HUES64 (cell line): Measurements from ENCODE around the gene MACF1.

Source experiments
- H3K27ac ChIP-seq: 2 replicates; pipeline ENCODE4 v1.7.0; 2013; ENCODE audit warnings: low read depth, low read length, inconsistent platforms
- H3K27me3 ChIP-seq: 2 replicates; pipeline ENCODE4 v1.6.1; 2013; ENCODE audit warnings: mild to moderate bottlenecking, low read length; ENCODE audit not compliant: insufficient read depth
- H3K36me3 ChIP-seq: 2 replicates; pipeline ENCODE4 v1.6.1; 2013; ENCODE audit warnings: mild to moderate bottlenecking, low read length; ENCODE audit not compliant: insufficient read depth
- H3K4me1 ChIP-seq: 2 replicates; pipeline ENCODE4 v1.6.1; 2013; ENCODE audit warnings: mild to moderate bottlenecking, low read length, moderate library complexity; ENCODE audit not compliant: insufficient read depth
- H3K4me3 ChIP-seq: 2 replicates; pipeline ENCODE4 v1.5.1; 2013; ENCODE audit warnings: mild to moderate bottlenecking, low read length, moderate library complexity
- H3K9ac ChIP-seq: 2 replicates; pipeline ENCODE4 v1.6.1; 2013; ENCODE audit warnings: mild to moderate bottlenecking, low read depth, low read length
- H3K9me3 ChIP-seq: 2 replicates; pipeline ENCODE4 v1.6.1; 2013; ENCODE audit warnings: low read depth, low read length; ENCODE audit not compliant: insufficient read depth
- WGBS: fragments of 150-250, 120-280 bp; methylation state at CpG from one replicate; pipeline ENCODE4 v1.1.7; 2013; ENCODE audit warnings: missing lambda C conversion rate; 5-methylcytosine and 5-hydroxymethylcytosine counted together

MACF1 gene

GRCh38 chr1:39288735-39289465 is 84.4 kb downstream of the MACF1 start:
- Histone ChIP-seq H3K4me1 (no peaks in the 10 kb centered on the region), H3K4me3 (no peak overlapping the region), H3K27ac (no peak overlapping the region), H3K9me3 (no peaks in the 10 kb centered on the region), H3K9ac (no peak overlapping the region), H3K36me3 (peaks cover 85% of the 10 kb centered on the region), H3K27me3 (no peaks in the 10 kb centered on the region)
- 100% methylated on average over 2 of the region's 5 CpGs for WGBS

DNA sequence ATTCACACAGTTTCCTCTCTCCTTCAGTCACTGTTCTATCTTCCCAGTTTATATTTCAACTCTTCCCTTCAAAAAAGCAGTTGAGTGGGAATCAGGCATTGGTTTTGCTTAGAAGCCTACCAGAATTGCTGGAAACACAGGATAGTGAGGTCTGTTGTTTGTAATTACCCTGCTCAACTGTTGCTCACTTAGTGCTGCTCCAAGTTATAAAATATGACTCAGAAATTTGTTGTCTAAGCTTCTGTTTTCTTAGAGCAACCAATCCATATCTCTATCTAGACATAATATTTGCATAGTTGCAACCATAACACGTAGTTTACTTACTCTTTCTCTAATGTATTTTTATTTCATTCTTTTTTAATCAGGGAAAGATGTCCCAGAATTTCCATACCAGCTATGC is 87.9 kb downstream of the MACF1 start:
- no peaks in the 10 kb centered on the region for H3K27me3 ChIP-seq
- no peak overlapping the region for H3K9ac ChIP-seq
- H3K4me3 ChIP-seq, result no peak overlapping the region
- H3K9me3 ChIP-seq, result no peaks in the 10 kb centered on the region
- 91% methylated on average over 1 of the region's 1 CpG for WGBS
- no peaks in the 10 kb centered on the region for H3K4me1 ChIP-seq
- H3K27ac ChIP-seq, result no peak overlapping the region
- peaks cover 80% of the 10 kb centered on the region for H3K36me3 ChIP-seq

GRCh38 chr1:39293375-39294070 is 89.0 kb downstream of the MACF1 start:
- Histone ChIP-seq H3K9ac (no peak overlapping the region), H3K9me3 (no peaks in the 10 kb centered on the region), H3K27ac (no peak overlapping the region), H3K27me3 (no peaks in the 10 kb centered on the region), H3K4me3 (no peak overlapping the region), H3K4me1 (no peaks in the 10 kb centered on the region), H3K36me3 (peaks cover 81% of the 10 kb centered on the region)
- WGBS, result 91% methylated on average over 3 of the region's 3 CpGs

- H3K27me3 ChIP-seq, result no peaks in the 10 kb centered on the region
- H3K27ac ChIP-seq, result no peak overlapping the region
- no peaks in the 10 kb centered on the region for H3K4me1 ChIP-seq
- WGBS, result 93% methylated on average over 1 of the region's 1 CpG
- H3K9me3 ChIP-seq, result no peaks in the 10 kb centered on the region
- H3K9ac ChIP-seq, result no peak overlapping the region
- no peak overlapping the region for H3K4me3 ChIP-seq
- peaks cover 82% of the 10 kb centered on the region for H3K36me3 ChIP-seq
Measured at GRCh38 chr1:39294531-39294930, 90.0 kb downstream of the MACF1 start.

DNA sequence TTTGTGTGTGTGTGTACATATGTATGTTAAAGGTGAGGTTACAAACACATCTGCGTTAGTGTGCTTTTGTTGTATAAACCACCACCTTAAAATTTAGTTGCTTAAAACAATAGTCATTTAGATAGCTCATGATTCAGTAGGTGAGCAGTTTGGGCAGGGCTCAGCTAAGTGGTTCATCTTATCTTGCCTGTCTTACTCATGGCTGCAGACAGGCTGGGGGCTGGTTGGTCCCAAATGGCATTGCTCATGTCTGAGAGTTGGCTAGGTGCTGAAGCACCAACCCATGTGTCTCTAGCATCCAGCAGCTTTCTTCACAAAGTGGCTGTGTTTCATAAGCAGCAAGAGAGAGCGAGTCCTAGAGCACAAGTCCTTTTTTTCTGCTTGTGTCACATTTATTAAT is 91.4 kb downstream of the MACF1 start:
- no peak overlapping the region for H3K9ac ChIP-seq
- no peak overlapping the region for H3K27ac ChIP-seq
- H3K9me3 ChIP-seq, result no peaks in the 10 kb centered on the region
- no peaks in the 10 kb centered on the region for H3K27me3 ChIP-seq
- peaks cover 92% of the 10 kb centered on the region for H3K36me3 ChIP-seq
- WGBS, result 94% methylated on average over 2 of the region's 2 CpGs
- H3K4me3 ChIP-seq, result no peak overlapping the region
- no peaks in the 10 kb centered on the region for H3K4me1 ChIP-seq

GRCh38 chr1:39297551-39297950 is 93.1 kb downstream of the MACF1 start:
- 75% methylated on average over 4 of the region's 5 CpGs for WGBS
- Histone ChIP-seq H3K4me1 (no peaks in the 10 kb centered on the region), H3K4me3 (no peak overlapping the region), H3K27ac (no peak overlapping the region), H3K9me3 (no peaks in the 10 kb centered on the region), H3K27me3 (no peaks in the 10 kb centered on the region), H3K36me3 (peaks cover 90% of the 10 kb centered on the region), H3K9ac (no peak overlapping the region)

- H3K4me1 ChIP-seq, result no peaks in the 10 kb centered on the region
- H3K4me3 ChIP-seq, result no peak overlapping the region
- no peaks in the 10 kb centered on the region for H3K27me3 ChIP-seq
- H3K36me3 ChIP-seq, result peaks cover 83% of the 10 kb centered on the region
- 98% methylated on average over 5 of the region's 5 CpGs for WGBS
- no peaks in the 10 kb centered on the region for H3K9me3 ChIP-seq
- H3K9ac ChIP-seq, result no peak overlapping the region
- H3K27ac ChIP-seq, result no peak overlapping the region
Measured at GRCh38 chr1:39301606-39302005, 97.1 kb downstream of the MACF1 start.

DNA sequence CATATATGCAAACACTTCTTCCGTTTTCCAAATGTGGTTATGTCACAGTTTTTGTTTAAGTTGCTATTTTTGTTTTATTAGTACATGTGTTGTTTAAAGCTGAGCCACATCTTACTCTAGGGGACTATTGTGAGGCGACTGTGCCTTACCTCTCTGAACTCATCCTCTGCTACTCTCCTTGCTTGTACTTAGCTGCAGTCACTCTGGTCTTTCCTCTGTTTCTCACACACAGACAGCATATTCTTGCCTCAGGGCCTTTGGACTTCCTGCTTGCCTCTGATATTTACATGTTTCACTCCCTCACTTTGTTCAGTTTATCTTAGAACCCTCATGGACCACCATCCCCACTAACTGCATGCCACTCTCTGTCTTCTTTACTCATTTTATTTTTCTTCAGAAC is 101.1 kb downstream of the MACF1 start:
- peaks cover 82% of the 10 kb centered on the region for H3K36me3 ChIP-seq
- no peaks in the 10 kb centered on the region for H3K27me3 ChIP-seq
- H3K9ac ChIP-seq, result no peak overlapping the region
- no peak overlapping the region for H3K27ac ChIP-seq
- H3K9me3 ChIP-seq, result no peaks in the 10 kb centered on the region
- H3K4me1 ChIP-seq, result no peaks in the 10 kb centered on the region
- WGBS, result 95% methylated on average over 1 of the region's 2 CpGs
- H3K4me3 ChIP-seq, result no peak overlapping the region

GRCh38 chr1:39310015-39310414 is 105.5 kb downstream of the MACF1 start:
- 94% methylated on average over 6 of the region's 6 CpGs for WGBS
- H3K27me3 ChIP-seq, result no peaks in the 10 kb centered on the region
- H3K4me1 ChIP-seq, result no peaks in the 10 kb centered on the region
- no peaks in the 10 kb centered on the region for H3K9me3 ChIP-seq
- H3K27ac ChIP-seq, result no peak overlapping the region
- H3K36me3 ChIP-seq, result peaks cover 89% of the 10 kb centered on the region
- no peak overlapping the region for H3K4me3 ChIP-seq
- no peak overlapping the region for H3K9ac ChIP-seq

DNA sequence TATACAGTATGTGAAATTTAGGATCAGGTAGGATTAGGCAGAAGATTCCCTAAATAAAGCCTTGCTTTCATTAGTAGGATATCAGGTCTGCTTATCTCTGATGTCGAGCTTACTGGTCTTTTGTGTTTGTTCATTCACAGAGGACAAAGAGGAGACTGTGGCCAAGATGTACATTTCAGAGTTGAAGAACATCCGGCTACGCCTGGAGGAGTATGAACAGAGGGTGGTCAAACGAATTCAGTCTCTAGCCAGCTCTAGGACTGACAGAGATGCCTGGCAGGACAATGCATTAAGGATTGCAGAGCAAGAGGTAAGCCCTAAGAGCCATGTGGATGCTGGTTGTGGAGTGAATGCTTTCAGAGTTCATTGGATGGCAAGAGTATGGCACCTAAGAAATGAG is 106.2 kb downstream of the MACF1 start:
- H3K9me3 ChIP-seq, result no peaks in the 10 kb centered on the region
- H3K4me1 ChIP-seq, result no peaks in the 10 kb centered on the region
- peaks cover 90% of the 10 kb centered on the region for H3K36me3 ChIP-seq
- H3K9ac ChIP-seq, result no peak overlapping the region
- 92% methylated on average over 4 of the region's 4 CpGs for WGBS
- no peak overlapping the region for H3K4me3 ChIP-seq
- H3K27me3 ChIP-seq, result no peaks in the 10 kb centered on the region
- no peak overlapping the region for H3K27ac ChIP-seq

DNA sequence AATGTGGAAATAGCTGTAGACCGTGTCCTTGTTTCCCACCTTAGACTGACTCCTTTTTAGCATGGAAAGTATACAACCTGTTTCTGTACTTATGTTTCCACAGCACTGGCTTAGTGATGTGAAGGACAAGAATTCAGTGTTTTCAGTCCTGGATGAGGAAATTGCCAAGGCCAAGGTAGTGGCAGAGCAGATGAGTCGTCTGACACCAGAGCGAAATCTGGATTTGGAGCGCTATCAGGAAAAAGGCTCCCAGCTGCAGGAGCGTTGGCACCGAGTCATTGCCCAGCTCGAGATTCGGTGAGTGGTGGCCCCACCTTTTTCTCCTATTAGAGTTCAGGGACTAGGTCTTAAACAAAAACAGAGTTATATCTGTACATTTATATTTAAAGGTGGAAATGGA is 112.6 kb downstream of the MACF1 start:
- Histone ChIP-seq H3K9me3 (no peaks in the 10 kb centered on the region), H3K36me3 (peaks cover 97% of the 10 kb centered on the region), H3K4me1 (no peaks in the 10 kb centered on the region), H3K9ac (no peak overlapping the region), H3K4me3 (no peak overlapping the region), H3K27me3 (no peaks in the 10 kb centered on the region), H3K27ac (no peak overlapping the region)
- 92% methylated on average over 8 of the region's 8 CpGs for WGBS
